Hippocampal formation (tissue), 2 donors: ENCODE data around the gene FNDC3B.
A peak's percentile ranks its signal among the peaks of the same experiment; 100 is the strongest.
"Not testable (repeated sequence)": the region's sequence is repeated elsewhere in the genome, so short reads cannot be mapped to it uniquely, and the experiment has no call there.

ENCODE experiments used
- DNase-seq, 2 donors: peaks; one replicate each; lab custom pipeline; 2025; lab: John Stamatoyannopoulos, UW

FNDC3B gene

DNA sequence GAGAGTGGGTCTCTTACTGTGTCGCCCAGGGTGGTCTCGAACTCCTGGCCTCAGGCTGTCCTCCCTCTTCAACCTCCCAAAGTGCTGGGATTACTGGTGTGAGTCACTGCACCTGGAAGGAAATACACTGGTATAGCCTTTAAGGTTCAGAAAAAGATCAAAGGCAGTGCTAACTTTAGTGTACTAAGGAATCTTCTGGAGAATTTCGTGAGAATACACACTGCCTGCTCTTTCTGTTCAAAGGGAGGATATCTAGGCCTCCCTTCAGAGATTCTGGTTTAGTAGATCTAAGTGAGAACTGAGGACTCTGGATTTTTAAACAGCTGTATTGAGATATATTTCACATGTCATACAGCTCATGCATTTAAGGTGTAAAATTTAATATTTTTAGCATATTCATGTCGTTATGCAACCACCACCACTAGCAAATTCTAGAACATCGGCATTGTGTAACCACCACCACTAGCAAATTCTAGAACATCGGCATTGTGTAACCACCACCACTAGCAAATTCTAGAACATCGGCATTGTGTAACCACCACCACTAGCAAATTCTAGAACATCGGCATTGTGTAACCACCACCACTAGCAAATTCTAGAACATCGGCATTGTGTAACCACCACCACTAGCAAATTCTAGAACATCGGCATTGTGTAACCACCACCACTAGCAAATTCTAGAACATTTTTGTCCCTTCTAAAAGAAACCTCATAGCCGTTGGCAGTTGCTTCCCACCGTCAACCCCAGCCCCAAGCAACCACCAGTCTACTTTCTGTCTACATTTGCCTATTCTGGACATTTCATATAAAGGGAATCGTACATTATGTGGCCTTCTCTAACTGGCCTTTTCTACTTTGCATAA is 54.4 kb downstream of the FNDC3B start:
- DNase-seq, result not testable (repeated sequence)

- no peak for DNase-seq
Measured at GRCh38 chr3:172094621-172095557, 55.5 kb downstream of the FNDC3B start.

- DNase-seq, result no peak
Measured at GRCh38 chr3:172096881-172097420, 57.6 kb downstream of the FNDC3B start.

DNA sequence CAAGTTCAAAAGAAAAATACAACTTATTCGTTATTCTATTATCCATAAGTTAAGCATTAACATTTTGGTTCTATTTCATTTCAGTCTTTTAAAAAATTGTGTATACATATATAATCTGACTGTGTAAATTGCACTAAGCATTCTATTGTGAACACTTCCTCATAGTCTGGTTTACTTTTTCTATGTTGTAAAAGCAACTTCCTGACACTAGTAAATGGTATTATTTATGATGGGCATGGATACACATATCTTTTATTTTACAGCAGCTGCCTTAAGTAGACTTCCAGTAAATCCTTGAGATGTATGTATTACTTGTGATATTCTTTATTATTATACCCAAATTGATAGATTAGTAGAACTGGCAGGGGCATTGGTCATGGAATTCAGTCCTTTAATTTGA is 58.2 kb downstream of the FNDC3B start:
- DNase-seq, result no peak

GRCh38 chr3:172098698-172099494 is 59.5 kb downstream of the FNDC3B start:
- DNase-seq, result no peak

DNA sequence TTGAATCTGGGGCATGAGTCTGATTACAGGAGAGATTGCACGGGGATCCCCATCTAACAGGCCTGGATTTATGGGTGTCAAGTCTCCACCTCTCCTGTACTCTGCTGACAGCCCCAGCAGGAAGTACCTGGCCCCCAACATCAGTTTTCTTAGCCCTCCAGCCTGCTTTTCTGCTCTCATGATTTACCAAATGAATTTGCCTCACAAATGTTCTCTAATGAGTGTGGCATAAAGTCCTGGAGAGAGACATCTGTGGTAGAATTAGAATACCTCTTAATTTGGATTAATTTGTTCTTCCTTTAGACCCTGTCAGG is 60.1 kb downstream of the FNDC3B start:
- DNase-seq, result no peak

DNA sequence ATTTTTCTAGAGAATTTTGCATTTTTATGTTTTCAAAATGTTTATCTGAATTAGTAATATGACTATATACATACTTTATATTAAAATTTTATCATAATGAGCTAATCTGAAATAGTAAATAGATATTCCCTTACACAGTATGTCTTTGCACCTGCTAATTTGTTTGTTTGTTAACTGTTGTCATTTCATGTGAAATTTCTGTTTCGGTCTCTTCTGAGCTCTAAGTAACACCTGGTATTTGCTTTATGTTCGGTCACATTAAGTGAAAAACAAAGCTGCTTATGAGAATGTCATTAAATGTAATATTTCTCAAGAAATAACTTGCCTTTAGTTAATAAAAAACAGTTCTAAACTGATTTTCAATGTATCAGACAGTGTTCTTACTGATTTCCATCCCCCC is 61.1 kb downstream of the FNDC3B start:
- no peak for DNase-seq

GRCh38 chr3:172101107-172101506 is 61.7 kb downstream of the FNDC3B start:
- DNase-seq, result no peak

GRCh38 chr3:172102123-172102882 is 62.9 kb downstream of the FNDC3B start:
- no peak for DNase-seq

- no peak for DNase-seq
Measured at GRCh38 chr3:172102883-172103310, 63.5 kb downstream of the FNDC3B start.

GRCh38 chr3:172103724-172104123 is 64.3 kb downstream of the FNDC3B start:
- no peak for DNase-seq

DNA sequence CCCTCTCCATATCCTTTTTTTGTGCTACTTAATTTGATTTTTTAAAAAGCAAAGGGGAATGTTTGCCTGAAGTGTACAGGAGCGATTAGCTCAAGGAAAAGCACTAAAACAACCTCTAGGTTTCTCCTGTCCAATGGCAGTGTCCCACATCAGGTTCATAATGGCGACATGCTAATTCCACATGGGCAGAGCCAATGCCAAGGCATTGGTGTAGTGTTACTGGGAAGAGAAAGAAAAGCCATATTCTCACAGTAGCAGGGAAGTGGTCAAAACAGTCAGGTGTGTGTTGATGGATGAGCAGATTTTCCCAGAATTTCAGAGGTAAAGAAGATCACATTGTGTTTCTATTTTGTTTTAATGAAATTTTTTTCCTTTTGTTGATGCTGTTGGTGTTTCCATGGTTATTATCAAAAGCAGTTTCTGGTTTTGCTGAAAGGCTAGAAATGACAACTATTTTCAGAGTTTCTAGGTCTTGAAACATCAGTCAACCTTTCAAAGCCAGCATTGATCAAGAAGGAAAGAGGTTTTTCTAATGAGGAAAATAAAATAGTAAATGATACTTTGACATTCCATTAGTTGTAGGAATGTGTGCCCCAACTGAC is 65.2 kb downstream of the FNDC3B start:
- no peak for DNase-seq

DNA sequence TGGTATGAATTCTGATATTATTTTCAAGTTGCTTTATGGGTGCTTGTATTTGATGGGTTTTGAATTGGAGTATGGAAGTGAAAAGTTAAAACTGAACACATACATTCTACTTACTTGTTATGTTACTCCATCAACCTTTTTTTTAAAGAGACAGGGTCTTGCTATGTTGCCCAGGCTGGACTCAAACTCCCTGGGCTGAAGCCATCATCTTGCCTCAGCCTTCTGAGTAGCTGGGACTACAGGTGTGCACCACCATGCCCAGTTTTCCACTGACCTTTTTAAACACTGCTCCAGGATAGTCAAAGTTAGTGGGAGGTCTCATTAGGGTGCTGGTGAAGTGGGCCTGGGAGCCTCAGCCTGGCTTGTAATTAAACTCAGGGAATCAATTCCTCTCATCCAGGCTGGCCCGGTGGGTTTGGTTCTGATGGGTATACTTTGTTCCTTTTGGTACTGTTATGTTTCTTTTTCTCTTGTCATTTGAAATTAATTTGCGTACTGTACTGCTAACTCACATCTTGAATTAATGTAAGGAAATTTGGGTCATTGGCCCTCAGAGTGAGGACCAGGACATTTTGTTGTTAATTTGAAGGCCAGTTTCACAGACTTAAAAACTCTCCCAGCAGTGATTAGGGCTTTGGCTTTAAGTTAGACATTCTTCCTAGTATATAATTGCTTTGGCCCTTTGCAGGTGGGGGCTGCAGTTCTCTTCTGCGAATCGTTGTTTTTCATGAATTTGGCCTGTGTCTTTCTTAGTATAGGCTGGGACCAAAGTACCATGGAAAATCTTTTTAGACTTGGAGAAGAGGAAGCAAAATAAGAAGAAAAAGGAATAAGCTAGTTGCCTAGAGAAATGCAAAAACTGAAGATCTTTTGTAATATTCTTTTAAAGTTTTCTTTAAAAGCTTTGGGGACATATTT is 66.9 kb downstream of the FNDC3B start:
- DNase-seq, result no peak

DNA sequence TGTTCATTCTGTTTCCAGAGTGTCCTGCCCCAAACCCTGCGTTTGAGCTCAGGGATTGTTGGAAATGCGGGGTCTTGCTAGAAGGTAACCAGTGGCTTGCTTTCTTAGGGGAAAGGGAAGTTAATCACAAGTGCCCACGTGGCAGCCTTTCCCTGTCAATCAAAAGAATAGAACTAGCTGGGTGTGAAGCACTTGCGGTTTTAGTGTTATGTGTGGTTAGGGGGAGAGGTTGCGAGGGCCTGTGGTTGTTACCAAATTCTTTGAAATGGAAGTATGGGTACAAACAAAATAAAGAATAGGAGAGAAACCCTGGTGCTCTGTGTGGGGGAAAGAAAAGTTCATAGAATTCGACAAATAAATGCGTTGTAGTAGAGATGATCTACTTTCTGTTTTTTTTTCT is 67.6 kb downstream of the FNDC3B start:
- peak in 1 of 2 donors; percentile 11 for DNase-seq

- DNase-seq, result no peak
Measured at GRCh38 chr3:172107403-172107802, 68.0 kb downstream of the FNDC3B start.

- no peak for DNase-seq
Measured at GRCh38 chr3:172110127-172110779, 70.9 kb downstream of the FNDC3B start.

GRCh38 chr3:172111163-172111562 is 71.8 kb downstream of the FNDC3B start:
- DNase-seq, result no peak

GRCh38 chr3:172112078-172112733 is 72.8 kb downstream of the FNDC3B start:
- DNase-seq, result no peak
